HG03039 (cell line): ENCODE measurements around the gene TMC6.
"Not testable (repeated sequence)": the region's sequence is repeated elsewhere in the genome, so short reads cannot be mapped to it uniquely, and the experiment has no call there.

ENCODE experiments used
- ATAC-seq: cut with Tn5 transposase; IDR thresholded peaks from one replicate; pipeline ENCODE4 v1.9.1; 2021; ENCODE audit warnings: mild to moderate bottlenecking, moderate library complexity; ENCODE audit not compliant: unreplicated experiment

TMC6 gene

DNA sequence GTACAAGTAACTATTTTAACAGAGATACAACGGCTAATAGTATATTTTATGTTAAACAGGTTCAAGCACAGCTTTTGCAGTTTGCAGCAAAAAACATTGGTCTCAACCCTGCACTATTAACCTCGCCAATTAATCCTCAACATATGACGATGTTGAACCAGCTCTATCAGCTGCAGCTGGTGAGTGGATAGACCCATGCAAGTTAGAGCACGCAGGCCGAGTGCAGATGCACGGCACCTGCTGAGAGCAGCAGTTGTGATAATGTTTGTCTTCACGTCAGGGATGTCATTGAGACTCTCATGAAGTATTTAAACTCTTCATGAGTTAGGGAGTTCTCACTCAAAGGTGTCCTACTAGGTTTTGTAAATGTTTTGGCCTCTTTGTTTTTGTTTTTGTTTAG, 45.6 kb downstream of the TMC6 start:
- ATAC-seq, result no peak

DNA sequence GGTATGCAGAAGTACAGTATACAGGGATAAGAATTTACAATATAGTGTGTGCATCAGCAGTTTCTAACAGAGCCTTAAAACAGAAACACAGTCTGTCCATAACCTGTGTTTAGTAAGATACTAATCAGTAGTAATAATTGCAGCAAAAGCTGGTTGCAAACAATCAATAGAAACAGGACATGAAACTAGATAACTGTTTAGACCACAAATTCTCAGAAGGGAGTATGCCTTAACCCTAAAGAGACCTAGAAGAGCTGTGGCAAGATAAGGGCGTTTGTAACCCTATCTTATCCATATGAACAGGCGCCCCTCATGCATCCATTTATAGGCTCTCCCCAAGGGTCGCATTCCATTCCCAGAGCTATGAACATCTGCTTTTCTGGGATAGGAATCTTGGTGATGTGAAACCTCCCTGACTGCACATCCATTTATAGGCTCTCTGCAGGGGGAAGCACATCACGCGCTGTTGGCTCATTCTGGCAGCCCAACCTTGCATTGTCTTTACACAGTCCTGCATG, 46.1 kb downstream of the TMC6 start:
- ATAC-seq, result not testable (repeated sequence)

DNA sequence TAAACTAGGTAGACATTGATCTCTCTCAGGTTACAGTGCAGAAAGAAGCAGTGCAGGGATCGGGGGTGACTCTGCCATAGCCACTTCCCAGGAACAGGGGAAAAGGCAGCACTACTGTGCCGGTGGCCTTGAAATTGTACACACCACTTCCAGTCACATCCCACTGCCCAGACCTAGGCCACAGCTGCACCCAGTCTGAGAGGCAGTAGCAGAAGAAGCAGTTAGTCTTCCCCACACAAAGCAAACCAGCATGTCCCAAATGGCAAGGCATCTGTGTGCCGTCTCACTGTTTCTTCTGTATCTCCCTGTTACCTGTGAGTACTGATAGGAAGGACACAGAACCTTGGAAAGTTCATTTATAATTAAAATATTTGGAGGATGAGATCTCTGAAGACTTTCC, 47.0 kb downstream of the TMC6 start:
- ATAC-seq, result no peak

DNA sequence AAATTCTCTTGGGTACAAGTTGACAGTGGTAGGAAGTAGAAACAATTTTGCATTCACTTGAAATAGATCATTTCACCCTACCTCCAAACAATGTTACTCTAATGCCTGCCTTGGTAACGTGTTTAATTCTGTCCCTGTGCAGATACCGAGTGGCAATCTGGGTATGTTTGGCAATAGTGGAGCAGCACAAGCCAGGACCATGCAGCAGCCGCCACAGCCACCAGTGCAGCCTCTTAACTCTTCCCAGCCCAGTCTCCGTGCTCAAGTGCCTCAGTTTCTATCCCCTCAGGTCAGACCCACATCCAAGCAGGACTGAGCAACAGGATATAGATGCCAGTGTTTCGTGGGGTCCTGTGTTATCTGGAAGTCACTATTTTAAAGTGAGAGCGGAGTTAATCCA, 49.3 kb downstream of the TMC6 start:
- ATAC-seq, result no peak

DNA sequence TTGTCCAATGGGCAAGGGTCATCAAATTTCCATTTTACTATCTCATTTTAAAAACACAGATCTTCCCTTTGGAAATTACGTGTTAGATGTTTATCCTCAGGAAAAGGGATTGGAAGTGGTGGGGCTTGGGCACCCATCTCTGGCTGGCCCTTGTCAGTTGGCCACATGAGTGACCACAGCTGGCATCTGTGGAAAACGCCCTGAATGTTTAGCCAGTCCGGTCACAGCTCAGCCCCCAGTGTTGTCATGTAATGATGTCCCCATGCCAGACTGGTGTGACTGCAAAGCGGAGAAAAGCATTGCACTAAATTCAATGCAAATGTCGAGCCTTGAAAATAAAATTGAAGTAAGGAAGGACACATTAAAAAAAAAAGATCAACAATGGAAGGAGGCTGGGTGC, 53.0 kb downstream of the TMC6 start:
- ATAC-seq, result no peak

DNA sequence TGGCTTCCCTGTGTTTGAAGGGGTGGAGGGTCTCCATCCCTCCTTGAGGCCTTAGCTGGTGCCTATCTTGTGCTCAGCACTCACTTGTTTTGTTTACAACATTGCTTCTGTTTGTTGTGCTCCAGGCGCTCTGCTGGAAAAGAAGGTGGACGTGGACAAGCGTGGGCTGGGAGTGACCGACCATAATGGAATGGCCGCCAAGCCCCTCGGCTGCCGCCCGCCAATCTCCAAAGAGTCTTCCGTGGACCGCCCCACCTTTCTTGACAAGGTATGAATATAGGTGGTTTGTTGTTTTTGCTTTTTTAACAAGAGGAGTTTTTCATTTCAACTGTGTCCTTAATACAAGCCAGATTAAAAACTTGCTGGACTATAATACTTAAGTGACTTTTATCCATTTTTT, 53.5 kb downstream of the TMC6 start:
- no peak for ATAC-seq

DNA sequence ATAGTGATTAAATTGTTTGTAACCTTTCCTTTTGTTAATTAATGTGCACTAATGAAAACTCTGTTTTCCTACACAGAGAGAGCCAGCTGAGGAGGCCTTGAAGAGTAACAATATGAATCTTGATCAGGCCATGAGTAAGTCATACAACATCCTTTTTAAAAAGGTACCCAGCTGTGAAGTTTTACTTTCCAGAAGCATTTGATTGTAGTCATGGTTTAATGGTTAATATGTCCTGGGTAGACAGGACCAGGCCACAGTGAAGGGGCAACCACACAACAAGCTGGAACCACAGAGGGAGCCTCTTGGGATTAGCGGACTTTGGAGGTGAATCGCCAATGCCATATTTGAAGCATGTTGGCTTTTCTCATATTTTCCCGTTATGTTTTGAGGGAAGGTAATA, 55.6 kb downstream of the TMC6 start:
- no peak for ATAC-seq

DNA sequence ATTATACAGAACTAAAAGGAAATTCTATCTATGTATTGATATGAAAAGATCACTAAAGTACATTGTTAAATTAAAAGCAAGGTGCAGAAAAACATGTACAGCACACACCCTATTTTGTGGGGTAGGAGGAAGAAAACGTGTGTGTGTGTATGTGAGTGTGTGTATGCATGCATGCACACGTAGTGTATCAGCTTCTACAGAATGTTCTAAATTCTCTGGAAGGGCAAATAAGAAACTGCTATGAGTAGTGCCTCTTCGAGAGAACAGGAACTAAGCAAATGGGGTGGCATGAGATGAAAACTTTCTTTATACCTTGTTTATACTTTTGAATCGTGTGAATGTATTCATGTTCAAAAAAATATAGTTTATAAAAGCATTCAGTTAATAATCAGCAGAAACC, 58.9 kb downstream of the TMC6 start:
- ATAC-seq, result no peak

DNA sequence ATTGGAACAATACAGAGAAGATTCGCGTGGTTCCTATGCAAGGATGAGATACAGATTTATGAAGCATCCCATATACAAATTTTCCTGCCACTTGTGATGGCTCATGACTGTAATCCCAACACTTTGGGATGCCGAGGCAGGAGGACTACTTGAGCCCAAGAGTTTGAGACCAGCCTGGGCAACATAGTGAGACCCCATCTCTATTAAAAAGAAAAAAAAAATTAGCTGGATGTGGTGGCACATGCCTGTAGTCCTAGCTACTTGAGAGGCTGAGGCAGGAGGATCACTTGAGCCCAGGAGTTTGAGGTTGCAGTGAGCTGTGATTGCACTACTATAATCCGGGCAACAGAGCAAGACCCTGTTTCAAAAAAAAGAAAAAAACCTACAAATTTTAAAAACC, 61.6 kb downstream of the TMC6 start:
- not testable (repeated sequence) for ATAC-seq

DNA sequence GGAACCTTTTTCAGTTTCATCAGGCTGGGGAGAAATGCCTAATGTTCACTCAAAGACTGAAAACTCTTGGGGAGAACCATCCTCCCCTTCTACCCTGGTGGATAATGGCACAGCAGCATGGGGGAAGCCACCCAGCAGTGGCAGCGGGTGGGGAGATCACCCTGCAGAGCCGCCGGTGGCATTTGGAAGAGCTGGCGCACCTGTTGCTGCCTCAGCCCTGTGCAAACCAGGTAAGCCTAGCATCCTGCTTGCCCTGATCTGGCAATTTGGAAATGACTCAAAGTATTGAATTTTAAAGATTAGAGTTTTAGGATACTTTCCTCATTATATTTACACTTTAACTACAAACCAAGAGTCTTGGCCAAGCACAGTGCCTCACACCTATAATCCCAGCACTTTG, 63.8 kb downstream of the TMC6 start:
- ATAC-seq, result no peak

DNA sequence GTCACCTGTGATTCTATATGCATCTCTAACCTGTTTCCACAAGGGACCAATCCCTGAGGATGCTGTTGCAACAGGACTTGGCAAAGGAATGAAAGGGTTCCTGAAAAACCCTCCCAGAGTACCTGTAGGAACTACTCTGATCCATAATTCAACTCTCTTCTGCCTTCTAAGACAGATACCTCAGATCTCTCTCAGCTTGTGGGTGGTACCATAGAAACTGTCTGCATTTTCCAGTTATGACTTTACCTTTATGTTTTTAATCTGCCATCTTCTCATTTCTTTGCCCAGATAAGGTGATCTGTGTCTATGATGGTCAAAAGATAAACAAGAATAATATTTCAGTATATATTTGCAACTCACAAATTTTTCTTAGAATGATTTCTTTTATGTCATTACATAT, 65.1 kb downstream of the TMC6 start:
- ATAC-seq, result no peak

DNA sequence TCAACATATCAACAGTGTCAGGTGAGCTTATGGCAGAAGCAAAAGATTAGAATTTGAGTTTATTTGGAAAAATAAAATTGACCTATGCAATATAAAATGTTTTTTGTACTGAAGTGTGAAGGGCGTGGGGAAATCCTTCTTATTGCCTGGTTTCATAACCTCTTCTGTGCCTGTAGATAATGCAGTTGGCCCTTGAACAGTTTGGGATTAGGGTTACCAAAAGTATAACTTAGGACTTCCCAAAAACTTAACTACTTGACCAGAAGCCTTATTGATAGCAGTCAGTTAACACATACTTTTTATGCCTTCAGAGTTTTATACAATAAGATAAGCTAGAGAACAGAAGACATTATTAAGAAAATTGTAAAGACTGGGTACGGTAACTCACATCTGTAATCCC, 66.0 kb downstream of the TMC6 start:
- no peak for ATAC-seq
